Omental fat pad (tissue), 4 donors: ENCODE data around the gene SLC37A3. TPM values are rescaled to one million over a fixed set of nuclear protein-coding genes. Genes with fewer than 3 reads are reported as not detected.

Experiments
- ATAC-seq: fragments of 150-250 bp; one replicate; pipeline ENCODE4 v1.9.1; 2016; ENCODE audit warnings: mild to moderate bottlenecking, moderate library complexity; ENCODE audit not compliant: low FRiP score
- DNase-seq: peaks from one replicate; pipeline ENCODE4 v3.0.0-alpha.2; 2019; ENCODE audit warnings: low spot score
- CTCF ChIP-seq, 3 donors: fragments of 450-650 bp; IDR thresholded peaks; one replicate each; pipeline ENCODE4 v1.5.1; 2016 to 2017; ENCODE audit warnings: antibody characterized with exemption in 3 of 3, mild to moderate bottlenecking in 3 of 3, moderate library complexity in 2 of 3
- total RNA-seq, 4 donors: library from RNA; depleted of rRNA; stranded (reverse); fragments of >200 nt; gene quantifications; one replicate each; pipeline ENCODE4 v1.1.0, GENCODE V29; 2016

The SLC37A3 gene
- total RNA-seq, 4 donors from 2014 or later = 64.6 to 109 (median 72.7) TPM

GRCh38 chr7:140384894-140385545 lies 13.3 kb downstream of the SLC37A3 start:
- ATAC-seq = no peak
- TF ChIP-seq CTCF (IDR thresholded peaks at IDR 0.05) = no peak

GRCh38 chr7:140383954-140384713 lies 14.2 kb downstream of the SLC37A3 start:
- ATAC-seq = no peak
- no peak for DNase-seq
- TF ChIP-seq CTCF (IDR thresholded peaks at IDR 0.05) = no peak

More at GRCh38 chr7:140384894-140385545, 13.3 kb downstream of the SLC37A3 start:
- DNase-seq = no peak

GRCh38 chr7:140375892-140376730 lies 22.2 kb downstream of the SLC37A3 start:
- DNase-seq = no peak
- TF ChIP-seq CTCF (IDR thresholded peaks at IDR 0.05) = no peak
- ATAC-seq = no peak

- TF ChIP-seq CTCF (IDR thresholded peaks at IDR 0.05) = no peak
- DNase-seq = no peak
- no peak for ATAC-seq
Measured at GRCh38 chr7:140375323-140375722, 23.0 kb downstream of the SLC37A3 start.

- ATAC-seq (no peak), DNase-seq (no peak)
- no peak for TF ChIP-seq CTCF (IDR thresholded peaks at IDR 0.05)
Measured at GRCh38 chr7:140369294-140369693, 29.0 kb downstream of the SLC37A3 start.

GRCh38 chr7:140367528-140367927 lies 30.8 kb downstream of the SLC37A3 start:
- TF ChIP-seq CTCF (IDR thresholded peaks at IDR 0.05) = no peak
- DNase-seq = no peak
- no peak for ATAC-seq
